Esophagus squamous epithelium (tissue), 4 donors: ENCODE data around the gene LRIG1.

Experiments
- CTCF ChIP-seq, 6 experiments: fragments of 450-650 bp in 4 of 6; fragments of 200-600 bp in 2 of 6; sonication (generic) in 2 of 6; IDR thresholded peaks; one replicate each; pipeline ENCODE4 v1.5.1; 2016 to 2019; ENCODE audit warnings: antibody characterized with exemption in 6 of 6, mild to moderate bottlenecking in 4 of 6, moderate library complexity in 4 of 6
- POLR2A ChIP-seq, 4 donors: fragments of 450-650 bp; IDR thresholded peaks; one replicate each; pipeline ENCODE4 v1.6.1; 2017; ENCODE audit warnings: antibody characterized with exemption in 4 of 4, mild to moderate bottlenecking in 4 of 4, moderate library complexity in 3 of 4

- TF ChIP-seq CTCF (IDR thresholded peaks at IDR 0.05) (no peak), POLR2A (IDR thresholded peaks at IDR 0.05) (no peak)
Observed at GRCh38 chr3:66399529-66400232, 101.1 kb downstream of the LRIG1 start.
